NCI-H2196 treated with DMSO at 0.1 percent for 48 hours (cell line): ENCODE data around the gene PWWP2B.

Source experiments
- DNase-seq: peaks from one replicate; lab custom pipeline; 2025; ENCODE audit not compliant: unreplicated experiment; lab: John Stamatoyannopoulos, UW

The PWWP2B gene

DNA sequence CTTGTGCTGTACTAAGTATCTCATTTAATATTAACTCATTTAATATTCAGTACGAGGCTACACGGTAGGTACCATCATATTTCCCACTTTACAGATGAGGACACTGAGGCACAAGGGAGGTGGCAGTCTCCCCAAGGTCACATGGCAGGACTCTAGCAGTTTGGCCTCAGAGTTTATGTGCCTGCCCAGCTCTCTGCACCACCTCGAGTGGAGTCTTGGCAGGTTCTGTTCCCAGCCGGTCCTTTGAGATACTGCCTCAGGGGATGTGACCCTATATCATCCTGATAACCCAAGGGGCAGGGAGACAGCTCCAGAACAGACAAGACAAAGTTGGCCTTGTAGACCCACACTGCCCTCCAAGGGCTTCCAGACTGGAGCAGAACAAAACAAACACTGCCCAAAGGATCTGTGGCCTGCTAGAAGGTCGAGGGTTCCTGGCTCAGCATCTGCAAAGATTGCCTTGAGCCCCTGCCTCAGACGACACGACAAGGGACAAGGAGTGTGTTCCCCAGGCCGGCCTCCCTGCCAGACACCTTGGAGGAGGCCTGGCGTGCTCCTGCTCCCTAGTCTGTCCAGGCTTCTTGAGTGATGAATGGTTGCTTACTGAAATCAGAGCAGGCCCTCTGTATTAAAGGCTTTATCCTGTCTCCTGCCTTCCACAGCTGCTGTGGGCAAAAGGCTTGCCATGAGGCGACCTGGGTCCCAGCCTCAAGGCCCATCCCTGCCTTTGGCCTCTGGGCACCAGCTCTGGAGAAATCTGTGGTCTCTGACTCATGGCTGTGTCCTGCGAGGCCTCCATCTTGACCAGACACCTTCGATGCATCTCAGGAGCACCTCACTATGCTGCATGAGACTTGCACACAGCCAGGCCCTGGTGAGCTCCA is 3.9 kb upstream of the PWWP2B start:
- DNase-seq = no peak

DNA sequence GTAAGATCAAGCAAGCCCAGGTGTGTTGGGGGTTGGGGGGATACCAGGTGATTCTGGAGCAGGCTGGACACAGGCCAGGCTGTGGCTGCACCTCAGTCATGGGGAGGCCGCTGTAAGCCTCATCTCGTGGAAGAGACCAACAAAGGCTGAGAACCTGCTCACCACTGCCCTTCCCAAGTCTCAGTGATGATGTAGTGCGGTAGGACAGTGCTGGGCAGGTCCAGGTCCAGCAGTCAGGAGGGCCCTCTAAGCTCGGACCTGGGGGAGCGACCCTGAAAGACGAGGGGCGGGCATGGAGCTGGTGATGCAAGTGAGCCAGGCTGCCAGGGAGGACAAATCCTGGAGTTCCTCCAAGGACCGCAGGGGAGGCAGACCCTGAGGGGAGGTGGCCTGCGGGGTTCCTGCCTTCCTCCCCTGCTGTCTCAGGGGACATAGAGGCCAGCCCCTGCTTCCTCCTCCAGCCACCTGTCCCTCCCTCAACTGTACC is 3.3 kb upstream of the PWWP2B start:
- no peak for DNase-seq

DNA sequence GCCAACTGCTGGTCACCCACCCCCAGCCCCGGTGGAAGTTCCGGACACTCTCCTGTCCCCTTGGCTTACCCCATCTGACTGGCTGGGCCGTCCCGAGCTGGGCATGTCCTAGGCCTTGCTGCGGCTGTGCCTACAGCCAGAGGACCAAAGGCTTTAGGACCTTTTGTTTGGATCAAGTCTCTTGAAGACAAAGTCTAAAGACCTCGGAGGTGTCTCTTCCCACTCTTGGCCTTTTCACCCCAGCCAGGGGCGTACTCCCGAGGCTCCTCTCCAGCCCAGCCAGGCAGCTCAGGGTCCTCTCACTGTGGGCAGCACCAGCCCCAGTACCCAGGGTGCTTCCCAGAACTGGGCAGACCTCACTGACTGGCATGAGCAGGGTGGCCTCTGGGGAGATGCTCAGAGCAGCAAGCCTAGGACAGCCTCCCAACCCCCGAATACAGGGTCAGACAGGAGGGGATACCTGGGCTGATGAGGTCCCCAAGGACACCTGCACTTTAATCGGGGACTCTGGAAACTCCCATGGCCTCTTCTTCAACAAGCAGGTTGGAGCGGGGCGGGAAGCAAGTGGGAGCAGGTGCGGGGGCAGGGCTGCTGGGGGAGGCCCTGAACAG is 2.7 kb upstream of the PWWP2B start:
- DNase-seq = no peak

DNA sequence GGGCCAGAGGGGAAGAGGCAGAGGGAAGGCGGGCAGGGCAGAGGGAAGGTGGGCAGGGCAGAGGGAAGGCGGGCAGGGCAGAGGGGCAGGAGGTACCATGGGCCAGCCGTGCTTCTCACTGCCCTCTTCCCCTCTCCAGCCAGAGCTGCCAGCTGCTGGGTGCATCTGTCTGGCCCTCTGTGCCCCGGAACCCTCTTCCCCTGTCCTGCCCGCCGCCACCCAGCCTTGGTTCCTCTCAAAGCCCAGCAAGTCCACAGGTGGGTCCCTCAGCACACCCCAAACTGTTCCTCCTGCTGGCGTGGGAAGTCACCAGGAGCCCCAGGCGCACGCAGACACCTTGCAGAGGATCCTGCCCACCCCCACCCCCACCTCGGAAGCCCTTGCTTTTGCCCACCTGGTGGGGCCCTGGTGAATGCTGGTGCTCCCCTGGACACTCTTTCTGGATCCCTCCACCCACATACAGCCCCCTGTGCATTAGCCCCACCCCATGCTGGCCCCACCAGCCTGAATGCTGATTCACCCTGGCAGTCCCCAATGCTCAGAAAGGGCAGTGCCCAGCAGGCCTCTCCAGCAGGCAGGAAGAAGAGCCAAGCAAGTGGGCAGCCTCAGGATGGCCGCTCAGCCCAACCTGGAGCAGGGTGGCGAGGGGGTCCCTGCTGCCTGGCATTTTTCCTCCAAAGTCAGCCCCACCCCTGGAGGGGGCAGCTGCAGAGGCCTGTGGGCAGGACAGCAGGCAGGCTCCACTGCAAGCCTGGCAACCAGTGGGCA is 1.9 kb upstream of the PWWP2B start:
- no peak for DNase-seq

DNA sequence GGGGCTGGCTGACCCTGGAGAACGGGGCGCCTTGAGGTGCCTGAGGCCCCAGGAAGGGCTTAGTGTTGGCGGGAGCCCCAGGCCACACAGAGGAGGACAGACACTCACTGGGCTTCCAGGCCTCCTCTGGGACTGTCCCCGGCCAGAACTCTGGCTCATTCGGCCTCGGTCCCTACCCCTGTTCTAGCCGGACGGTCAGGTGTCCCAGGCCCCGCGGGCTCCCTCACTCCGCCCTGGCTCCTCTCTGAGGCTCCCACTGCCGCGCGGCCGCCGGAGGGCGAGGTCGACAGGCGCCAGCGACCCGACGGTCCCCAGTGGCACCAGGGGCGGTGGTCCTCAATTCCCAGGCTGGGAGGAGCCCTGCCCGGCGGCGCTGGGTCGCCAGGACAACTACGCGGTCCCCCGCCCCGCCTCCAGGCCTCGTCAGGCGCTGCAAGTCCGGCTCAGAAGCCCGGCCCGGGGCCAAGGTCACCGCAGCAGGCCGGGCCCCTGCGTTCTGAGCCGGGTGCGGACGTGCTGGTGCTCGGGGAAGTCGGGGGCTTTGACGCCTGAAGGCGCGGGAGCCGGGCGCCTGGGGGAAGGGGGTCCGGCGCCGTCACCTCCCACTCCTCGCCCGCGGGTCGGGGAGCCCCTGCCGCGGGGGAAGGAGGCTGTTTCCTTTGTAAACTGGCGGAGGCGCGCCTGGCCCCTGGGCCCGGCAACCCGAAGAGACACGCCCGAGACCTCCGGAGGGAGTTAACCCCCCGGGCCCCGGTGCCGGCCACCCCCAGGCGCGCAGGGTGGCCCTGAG is 1.1 kb upstream of the PWWP2B start:
- DNase-seq = no peak

DNA sequence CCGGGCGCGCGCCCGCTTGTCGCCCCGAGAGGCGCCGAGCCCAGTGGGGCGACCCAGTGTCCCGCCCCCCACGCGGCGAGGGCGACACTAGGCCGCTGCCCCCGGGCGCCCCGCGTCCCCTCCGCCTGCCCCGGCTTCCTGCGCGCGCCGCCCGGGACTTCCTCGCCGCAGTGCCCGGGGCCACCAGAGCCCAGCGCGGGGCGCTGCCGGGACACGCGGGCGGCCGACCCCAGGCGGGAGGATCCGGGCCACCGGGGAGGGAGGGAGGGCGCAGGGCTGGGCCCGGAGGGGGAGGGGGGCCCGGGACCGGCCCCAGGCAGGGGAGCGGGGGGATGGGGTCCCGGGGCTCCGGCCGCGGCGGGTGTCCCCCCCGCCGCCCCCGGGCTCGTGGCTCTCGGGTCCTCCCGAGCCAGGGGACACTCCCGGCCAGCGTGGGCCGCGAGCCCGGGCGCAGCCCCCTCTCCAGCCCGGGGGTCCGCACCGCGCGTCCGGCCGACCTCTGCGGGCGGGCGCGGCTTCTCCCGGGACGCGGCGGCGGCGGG is 435 bp upstream of the PWWP2B start:
- no peak for DNase-seq

DNA sequence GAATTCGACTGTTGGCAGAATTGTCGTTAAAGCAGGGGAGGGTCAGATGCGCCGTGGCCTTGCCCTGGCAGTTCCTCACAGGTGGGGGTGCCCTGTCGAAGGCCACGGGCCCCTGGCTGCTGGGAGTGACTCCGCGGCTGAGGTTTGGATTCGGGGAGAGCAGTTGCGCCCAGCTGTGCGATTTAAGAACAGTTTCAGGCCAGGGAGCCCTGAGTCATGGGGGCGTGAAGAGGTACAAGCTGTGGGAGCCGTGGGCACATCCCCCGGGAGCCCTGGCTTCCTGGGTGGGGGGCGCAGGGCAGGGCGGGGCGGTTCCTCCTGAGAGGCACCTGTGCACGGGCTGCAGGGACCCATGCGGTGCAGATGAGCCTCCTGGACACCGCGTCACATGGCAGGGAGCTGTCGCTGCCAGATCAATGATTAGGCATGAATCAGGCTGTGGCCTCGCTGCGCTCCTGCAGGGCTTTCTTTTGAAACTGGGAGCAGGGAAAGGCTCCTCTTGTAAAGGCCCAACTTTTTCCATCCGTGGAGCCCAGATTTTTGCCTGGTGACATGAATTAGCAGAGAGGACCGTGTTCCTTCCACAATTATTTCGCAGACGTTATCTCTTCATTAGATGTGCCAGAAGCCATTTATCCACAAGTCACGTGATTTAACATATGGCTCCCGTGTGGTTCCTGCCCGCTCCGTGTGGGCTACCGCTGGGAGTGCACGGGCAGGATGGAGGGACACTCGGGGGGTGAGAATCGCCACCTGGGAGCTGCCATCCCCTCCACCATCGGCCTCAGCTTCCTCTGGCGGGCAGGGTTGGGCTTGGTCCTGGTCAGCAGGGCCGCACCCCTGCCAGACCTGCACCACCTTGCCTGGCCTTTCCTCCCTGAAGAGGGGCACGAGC is 918 bp downstream of the PWWP2B start:
- DNase-seq = no peak

DNA sequence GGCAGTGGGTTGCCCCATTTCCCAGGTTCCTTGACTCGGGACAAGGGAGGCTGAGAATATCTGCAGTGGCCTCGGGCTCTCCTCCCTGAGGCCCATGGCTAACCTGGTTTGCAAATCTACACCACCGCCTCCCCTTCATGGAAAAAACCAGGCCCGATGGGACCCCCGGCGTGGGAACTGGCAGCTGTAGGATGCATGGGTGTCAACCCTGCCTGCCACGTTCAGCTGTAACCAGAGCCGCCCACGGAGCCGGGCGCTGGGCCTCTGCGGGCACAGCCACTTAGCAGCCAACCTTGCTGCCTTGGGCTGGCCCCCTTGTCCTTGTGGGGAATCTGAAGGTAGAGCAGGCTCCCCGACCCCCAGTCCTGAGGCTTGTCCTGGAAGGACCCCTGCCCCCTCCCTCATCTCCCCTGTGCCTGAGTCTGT is 1.6 kb downstream of the PWWP2B start:
- no peak for DNase-seq

DNA sequence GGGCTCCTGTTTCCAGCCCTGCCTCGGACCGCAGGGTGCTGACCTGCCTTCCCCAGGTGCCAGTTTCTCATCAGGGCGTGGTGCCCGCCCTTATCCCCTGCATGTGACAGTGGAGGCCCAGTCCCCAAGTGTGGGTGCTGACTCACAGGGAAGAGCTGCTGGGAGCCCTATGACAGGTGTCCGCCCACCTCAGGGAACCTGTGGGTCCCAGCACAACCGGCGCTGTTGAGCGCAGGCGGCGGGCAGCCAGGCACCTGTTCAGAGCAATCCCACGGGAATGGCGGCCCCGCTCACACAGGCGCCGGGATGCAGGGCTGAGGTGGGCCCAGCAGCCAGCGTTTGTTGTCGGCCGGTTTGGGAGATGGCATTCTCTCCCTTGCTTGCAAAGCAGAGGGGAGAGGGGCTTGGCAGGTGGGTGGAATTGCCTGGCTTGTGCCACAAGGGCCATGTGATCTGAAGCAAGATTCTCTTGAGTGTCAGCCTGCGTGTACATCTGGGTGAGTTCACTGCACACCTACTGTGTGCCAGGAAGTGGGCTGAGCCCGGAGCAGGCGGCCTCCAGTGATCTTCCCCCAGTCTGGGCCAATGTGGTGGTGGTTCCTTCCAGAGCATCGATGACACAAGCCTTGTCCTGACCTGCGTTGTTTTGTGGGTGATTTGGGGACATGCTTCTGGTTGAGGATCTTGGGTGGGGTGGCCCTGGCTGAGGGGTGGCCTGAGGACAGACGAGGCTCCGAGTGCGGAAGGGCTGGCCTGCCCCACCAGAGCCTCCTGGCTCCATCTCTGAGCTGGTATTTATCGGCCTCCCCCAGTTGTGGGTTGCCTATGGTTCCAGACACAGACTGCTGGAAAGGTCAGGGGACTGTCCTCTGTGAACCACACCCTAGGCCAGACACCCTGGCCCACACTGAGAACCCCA is 2.4 kb downstream of the PWWP2B start:
- DNase-seq = no peak

DNA sequence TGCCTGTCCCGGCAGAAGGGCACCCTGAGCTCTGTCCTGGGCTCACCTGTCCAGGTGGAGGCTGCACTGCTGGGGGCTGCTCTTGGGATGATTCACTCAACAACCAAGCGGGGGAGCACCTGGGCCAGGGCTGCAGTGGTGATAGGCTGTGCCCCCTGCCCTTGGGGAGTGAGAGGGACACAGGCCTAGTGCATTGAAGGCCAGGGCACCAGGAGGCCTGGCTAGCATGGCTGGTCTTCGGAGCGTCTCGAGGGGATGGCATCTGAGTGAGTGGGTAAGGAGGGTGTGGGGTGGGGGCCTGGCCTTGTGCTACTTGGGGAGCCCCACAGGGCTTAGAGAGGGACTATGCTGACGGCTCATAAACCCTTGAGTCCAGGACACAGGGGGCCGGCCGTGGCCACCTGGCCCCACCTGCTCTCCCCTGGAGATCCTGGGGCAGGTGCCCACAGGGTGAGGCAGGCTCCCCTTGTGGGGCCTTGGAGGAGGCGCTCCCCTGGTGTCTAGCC is 3.1 kb downstream of the PWWP2B start:
- no peak for DNase-seq

DNA sequence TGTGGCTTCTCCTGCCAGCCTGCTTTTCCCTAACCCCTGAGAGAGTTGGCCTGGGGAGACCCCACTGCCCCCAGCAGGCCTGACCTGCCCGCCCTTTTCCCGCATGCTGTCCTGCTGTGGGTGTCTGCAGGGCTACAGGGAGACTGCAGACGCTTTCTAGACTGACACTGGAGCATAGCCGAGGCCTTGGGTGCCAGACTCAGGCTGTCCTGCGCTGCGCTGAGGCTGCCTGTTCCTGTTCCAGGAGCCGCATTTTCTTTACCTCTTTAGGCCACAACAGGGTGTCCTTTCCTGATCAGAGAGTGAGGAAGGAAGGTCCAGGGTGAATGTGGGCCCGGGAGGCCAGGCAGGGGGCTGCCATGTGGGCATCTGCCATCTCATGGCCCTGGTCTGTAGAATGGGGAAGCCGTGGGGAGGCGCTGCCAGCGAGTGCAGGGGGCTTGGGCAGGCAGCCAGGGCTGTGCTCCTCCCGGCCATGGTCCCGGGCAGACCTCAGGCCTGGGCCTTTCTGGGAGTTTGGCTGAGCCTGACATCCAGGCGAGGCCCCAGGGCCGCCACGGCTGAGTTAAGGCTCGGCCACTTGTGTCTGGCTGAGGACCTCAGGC is 3.6 kb downstream of the PWWP2B start:
- DNase-seq = no peak

DNA sequence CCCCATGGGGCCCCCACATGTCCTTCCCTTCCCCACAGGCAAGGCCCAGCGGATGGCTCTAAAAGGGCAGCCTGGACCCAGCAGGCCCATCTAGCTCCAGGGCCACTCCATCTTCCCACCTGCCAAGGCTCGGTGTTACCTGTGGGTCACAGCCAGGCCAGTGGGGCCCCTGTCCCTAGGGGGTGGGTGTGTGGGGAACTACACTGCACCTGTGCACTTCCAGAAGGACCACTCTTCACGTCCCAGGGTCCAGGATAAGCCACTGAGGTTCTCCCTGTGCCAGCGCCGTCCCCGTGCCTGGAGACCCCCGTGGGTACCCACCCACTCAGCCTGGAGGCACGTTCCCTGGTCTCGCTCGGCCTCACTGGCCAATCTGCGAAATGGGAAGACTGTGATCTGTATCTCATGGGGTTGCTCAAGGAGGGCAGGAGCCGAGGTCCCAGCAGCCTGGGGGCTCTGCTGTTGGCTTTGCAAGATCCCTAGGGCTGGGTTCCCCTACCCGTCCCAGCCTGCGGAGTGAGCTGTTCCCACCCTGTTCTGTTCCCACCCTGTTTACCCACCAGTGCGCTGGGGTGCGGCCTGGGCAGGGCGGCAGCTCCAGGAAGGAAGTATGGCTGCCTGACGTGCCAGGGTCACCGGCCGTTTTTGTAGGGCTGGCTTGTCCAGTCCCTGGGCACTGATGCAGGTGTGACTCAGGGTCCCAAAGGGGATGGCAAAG is 4.6 kb downstream of the PWWP2B start:
- no peak for DNase-seq

DNA sequence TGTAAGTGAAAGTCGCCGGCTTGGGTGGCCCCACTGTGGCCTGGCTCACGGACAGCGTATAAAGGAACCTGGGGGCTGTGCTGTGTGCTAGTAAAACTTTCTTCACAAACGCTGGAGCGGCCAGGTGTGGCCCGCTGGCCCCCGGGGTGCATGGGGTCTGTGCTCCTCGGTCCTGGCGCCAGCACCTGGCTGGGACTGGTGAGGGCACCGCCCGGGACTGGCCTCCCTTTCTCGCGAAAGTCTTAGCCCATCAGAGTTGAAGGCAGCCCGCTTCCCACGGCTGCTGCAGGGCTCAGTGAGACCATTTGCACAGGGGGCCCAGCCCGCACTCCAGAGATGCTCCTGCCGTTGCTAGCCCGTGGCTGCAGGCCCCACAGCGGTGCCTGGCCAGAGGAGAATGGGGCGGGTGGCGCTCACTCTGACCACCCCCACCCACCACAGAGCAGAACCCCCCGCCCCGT is 5.8 kb downstream of the PWWP2B start:
- DNase-seq = no peak

DNA sequence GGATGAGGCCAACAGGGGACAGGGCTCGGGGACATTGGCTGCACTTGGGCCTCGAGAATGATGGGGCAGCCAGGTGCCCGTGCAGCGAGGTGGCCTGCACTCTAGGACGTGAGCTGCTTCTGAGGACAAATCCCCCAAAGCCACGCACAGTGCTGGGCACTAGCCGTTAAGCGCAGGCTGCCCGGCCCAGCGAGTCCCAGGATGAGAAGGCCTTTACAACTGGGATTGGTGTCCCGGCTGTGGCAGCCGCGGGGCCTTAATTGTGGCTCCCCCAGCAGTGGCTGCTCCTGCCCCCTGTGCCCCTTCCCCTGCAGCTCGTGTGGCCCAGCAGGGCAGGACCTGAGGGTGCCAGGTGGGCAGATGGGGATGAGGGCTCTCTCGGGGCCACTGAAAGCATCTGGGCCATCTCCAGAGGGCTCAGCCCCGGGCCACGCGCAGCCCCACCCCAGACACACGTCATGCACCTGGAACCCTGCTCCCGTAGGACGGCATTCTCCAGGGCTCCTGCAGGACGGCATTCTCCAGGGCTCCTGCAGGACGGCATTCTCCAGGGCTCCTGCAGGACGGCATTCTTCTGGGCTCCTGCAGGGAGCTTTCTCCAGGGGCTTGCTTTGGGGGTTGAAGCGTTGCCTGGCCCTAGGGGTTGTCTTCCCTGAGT is 6.6 kb downstream of the PWWP2B start:
- DNase-seq = no peak

DNA sequence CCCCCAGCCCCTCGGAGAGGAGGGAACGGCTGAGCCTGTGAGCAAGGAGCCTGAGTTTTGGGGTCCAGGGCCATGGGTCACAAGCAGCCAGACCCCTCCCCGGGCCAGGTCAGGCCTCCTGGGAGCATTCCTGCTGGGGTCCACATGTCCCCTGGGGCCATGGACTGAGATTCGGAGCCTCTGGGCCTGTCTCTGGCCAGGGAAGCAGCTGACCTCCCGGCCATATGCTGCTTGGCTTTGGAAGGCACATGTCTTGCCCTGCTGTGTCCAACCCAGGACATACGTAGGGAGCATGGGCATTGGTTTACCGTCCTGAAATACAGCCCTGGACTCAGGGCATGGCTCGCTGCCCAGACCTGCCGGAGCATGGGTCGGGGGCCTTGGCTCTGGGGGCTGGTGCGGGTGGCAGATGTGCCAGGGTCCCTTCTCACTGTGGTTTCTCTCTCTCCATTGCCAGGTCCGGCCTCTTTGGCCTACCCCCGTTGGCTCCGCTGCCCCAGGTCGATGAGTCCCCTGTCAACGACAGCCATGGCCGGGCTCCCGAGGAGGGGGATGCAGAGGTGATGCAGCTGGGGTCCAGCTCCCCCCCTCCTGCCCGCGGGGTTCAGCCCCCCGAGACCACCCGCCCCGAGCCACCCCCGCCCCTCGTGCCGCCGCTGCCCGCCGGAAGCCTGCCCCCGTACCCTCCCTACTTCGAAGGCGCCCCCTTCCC is 7.3 kb downstream of the PWWP2B start:
- DNase-seq = no peak

DNA sequence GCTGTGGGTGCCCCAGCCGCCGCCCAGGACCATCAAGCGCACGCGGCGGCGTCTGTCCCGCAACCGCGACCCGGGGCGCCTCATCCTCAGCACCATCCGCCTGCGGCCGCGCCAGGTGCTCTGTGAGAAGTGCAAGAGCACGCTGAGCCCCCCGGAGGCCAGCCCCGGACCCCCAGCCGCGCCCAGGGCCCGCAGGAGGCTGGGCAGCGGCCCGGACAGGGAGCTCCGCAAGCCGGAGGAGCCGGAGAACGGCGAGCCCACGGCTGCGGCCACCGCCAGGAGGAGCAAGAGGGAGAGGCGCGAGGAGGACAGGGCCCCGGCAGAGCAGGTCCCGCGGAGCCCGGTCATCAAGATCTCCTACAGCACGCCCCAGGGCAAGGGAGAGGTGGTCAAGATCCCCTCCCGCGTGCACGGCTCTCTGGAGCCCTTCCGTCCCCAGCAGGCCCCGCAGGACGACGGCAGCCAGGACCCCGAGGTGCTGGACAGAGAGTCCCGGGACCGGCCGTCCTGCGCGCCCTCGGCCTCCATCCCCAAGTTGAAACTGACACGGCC is 8.0 kb downstream of the PWWP2B start:
- DNase-seq = no peak
